HG03097 (cell line): Measurements from ENCODE around the gene CCDC57.
"Not testable (repeated sequence)": the region's sequence is repeated elsewhere in the genome, so short reads cannot be mapped to it uniquely, and the experiment has no call there.

Experiments used
- ATAC-seq: cut with Tn5 transposase; IDR thresholded peaks from one replicate; pipeline ENCODE4 v1.9.1; 2021; ENCODE audit not compliant: unreplicated experiment, low FRiP score

CCDC57 gene, protein sequence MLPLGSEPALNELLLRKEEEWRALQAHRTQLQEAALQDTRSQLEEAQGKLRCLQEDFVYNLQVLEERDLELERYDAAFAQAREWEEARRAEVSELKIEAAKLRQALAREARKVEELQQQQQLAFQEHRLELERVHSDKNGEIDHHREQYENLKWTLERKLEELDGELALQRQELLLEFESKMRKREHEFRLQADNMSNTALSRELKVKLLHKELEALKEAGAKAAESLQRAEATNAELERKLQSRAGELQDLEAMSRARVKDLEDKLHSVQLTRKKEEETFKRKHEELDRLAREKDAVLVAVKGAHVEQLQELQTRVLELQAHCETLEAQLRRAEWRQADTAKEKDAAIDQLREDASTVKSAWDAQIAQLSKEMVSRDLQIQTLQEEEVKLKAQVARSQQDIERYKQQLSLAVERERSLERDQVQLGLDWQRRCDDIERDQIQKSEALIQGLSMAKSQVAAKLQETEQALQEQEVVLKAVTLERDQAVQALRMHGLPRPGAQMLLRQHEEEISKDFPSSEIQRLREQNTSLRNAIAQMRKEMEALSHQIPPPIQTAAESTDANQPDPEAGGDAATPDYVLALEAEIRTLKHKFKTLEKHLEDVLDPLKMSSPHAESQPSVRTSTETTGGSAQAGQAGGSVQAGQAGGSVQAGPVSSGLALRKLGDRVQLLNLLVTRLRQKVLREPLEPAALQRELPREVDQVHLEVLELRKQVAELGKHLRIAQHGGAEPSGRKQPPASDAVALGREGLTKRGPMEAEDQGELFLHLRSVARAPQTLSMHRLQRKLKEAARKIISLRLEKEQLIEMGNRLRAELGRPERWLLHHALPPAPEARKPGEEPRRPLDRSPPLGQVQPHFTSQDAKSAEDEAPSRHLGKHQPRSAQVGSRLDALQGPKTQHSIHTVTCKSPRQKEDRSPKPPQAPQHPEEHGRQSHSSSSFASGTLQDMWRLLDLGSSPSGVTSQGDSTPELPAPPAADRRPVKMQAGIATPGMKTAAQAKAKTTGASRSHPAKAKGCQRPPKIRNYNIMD

DNA sequence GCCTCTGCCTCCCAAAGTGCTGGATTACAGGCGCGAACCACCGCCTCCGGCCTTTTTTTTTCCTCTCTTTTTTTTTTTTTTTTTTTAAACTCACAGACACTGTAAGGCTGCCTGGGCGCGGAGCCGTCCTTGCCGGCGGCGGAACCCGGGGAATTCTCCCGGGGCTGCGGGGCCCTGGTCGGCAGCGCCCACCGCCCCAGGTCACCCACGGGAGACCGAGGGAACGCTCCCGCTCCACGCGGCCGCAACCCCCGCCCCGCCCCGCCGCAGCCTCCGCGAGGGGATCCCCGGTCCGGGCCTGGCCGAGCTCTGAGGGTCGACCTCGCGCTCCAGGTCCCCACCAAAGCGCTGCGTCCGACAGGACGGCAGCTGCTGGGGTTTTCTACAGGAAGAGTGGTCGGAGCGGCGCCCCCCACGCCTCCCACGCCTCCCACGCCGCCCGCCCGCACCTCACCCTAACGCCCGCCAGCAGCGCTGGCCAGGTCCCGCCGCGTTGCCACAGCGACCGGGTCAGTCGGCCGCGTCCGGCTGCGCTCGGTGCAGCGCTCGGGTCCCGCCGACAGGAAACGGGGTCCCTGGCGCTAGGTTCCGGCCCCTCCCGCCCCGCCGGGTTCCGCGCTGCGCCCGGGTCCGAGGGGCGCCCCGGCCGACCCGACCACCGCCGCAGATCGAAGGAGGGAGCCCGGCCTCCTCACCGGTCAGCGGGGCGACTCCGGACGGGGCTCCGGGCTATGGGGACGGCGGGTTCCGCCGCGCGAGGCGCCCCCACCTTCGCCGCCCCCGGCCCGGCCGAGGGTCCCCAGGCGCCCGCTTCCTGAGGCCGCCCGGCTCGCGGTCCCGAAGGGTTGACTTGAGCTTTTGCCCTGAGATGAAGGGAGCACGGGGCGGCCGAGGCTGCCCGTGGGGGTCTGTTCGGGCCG is at the start of gene CCDC57:
Gene CCDC57, minus strand, starts transcription at position 512 of the 920 bp plus-strand sequence. CDS start 10,898 bp downstream, outside the sequence.
- peak; percentile 65 for ATAC-seq

DNA sequence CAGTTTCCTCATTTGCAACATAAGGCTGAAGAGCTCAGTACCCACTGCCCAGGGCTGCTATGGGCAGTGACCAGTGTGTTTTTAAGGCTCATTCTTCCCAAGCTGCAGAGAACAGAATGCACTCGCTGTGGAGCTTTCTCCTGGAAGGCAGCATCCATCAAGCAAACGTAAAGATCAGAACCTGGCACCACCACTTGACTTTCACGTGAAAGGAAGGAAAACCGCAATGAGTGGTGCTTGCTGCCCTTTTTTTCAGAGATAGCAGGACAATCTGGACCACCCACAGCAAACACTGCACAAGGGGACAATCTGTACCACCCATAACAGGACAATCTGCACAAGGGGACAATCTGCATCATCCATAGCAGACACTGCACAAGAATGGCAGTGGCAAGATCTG is 49.7 kb upstream of the CCDC57 start:
- no peak for ATAC-seq

DNA sequence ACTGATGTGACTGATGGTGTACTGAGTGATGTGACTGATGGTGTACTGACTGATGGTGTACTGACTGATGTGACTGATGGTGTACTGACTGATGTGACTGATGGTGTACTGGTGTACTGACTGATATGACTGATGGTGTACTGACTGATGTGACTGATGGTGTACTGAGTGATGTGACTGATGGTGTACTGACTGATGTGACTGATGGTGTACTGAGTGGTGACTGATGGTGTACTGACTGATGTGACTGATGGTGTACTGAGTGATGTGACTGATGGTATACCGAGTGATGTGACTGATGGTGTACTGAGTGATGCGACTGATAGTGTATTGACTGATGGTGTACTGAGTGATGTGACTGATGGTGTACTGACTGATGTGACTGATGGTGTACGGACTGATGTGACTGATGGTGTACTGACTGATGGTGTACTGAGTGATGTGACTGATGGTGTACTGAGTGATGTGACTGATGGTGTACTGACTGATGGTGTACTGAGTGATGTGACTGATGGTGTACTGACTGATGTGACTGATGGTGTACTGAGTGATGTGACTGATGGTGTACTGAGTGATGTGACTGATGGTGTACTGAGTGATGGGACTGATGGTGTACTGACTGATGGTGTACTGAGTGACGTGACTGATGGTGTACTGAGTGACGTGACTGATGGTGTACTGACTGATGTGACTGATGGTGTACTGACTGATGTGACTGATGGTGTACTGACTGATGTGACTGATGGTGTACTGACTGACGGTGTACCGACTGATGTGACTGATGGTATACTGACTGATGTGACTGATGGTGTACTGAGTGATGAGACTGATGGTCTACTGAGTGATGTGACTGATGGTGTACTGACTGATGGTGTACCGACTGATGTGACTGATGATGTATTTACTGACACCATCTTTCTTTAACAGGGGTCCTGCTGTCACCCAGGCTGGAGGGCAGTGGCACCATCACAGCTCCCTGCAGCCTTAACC is 47.6 kb upstream of the CCDC57 start:
- not testable (repeated sequence) for ATAC-seq

GRCh38 chr17:82258555-82258954 is 45.9 kb upstream of the CCDC57 start:
- ATAC-seq = no peak

DNA sequence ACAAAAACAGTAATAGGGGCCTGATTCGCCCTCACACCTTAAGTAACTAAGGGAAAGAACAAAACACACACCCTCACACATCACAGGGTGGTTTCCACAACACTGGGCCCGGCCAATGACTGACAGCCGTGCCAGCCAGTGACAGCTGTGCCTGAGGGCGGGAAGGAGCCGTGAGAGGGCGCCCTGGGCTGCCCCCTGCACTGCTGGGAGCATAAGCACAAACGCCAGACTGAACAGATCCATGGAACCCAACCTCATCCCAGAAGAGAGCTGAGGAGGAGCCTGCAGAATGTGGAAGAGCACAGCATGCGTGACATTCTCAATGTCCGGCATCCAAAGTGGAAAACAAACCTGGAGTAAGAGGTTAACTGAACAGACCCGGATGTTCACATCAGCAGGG is 44.8 kb upstream of the CCDC57 start:
- ATAC-seq = no peak

- ATAC-seq = no peak
These were observed 43.7 kb upstream of the CCDC57 start for GRCh38 chr17:82256242-82256885.

DNA sequence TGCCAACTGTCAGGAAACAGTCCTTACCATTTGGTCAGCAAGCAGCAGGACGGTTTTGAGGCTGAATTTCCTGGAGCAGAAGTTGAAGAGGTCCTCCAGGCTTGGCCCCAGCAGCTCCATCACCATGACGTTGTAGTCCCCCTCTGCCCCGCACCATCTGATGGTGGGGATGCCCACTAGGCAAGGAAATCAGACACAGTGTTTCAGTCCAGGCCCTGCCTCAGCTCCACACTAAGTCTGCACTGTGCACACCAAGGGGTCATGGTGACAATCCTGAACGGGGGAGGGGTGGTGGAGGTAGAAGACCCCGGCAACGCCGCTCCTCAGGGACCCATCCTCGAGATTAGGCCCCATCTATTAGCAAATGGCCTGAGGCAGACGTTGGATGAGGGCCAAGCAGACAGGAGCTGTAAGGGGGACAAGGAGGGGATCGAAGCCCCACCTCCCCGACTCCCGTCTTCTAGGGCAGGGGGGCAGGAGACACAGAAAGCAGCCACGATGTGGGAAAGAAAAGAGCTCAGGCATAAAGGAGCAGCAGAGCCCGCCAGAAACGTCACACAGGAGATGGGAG is 42.8 kb upstream of the CCDC57 start:
- ATAC-seq = no peak

GRCh38 chr17:82254746-82255145 is 42.1 kb upstream of the CCDC57 start:
- ATAC-seq = not testable (repeated sequence)

DNA sequence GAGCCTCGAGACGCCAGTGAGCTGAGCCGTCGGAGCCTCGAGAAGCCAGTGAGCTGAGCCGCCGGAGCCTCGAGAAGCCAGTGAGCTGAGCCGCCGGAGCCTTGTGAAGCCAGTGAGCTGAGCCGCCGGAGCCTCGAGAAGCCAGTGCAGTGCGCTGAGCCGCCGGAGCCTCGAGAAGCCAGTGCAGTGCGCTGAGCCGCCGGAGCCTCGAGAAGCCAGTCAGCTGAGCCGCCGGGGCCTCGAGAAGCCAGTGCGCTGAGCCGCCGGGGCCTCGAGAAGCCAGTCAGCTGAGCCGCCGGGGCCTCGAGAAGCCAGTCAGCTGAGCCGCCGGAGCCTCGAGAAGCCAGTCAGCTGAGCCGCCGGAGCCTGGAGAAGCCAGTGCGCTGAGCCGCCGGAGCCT is 41.5 kb upstream of the CCDC57 start:
- not testable (repeated sequence) for ATAC-seq

DNA sequence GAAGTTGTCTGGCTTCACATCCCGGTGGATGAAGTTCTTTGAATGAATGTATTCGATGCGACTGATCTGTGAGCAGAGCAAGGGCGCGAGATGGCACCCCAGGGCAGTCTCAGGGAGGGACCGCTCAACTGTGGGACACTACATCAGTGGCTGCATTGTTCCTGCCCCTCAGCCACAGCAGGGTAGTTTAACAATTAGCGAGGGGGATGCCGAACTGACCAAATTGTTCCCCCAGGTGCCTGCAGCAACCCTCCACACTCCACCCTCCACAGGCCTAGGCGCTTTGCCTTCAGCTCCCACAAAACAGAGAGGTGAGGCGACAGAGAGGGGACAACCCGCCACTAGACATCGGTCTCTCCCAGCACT is 40.5 kb upstream of the CCDC57 start:
- ATAC-seq = no peak

GRCh38 chr17:82252511-82253178 is 40.0 kb upstream of the CCDC57 start:
- no peak for ATAC-seq

GRCh38 chr17:82250868-82251500 is 38.3 kb upstream of the CCDC57 start:
- no peak for ATAC-seq

GRCh38 chr17:82249896-82250581 is 37.4 kb upstream of the CCDC57 start:
- no peak for ATAC-seq

DNA sequence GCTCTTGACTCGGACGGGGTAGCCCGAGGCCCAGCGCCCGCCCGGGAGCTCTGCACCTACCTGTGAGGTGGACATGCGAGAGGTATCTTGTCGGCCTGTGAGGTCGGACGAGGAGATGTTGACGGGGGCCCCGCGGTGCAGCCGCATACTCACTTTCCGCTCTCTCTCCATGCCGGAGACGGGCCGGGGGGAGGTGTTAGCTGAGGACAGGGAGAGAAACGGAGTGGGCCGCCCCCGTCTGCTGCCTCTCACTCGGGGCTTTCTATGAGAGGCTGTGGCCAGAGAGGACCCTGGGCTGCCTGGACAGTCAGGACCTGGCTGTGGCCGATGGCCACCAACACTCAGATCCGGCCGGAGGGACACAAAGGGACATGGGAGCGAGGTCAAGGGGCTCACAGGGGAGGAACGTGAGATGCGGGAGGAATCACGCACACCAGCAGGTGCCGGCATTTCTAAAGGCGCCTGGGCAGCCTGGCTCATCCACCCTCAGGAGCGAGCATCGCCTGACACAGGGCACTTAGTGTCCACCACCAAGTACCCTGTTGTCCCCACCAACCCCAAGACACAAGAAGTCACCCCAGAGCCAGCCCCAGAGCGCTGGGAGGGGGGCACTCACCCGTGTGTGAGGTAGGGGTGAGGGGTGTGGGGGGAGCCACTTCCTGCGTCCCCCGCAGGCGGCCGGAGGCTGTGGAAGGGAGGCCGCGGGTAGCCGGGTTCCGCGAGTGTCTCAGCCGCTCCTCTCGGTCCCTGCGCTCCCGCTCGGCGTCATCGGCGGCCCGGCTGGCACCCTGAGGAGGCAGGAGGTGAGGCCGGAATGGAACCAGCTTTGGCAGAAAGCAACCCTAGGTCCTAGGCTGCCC is 36.4 kb upstream of the CCDC57 start:
- ATAC-seq = no peak

- no peak for ATAC-seq
These were observed 35.4 kb upstream of the CCDC57 start for GRCh38 chr17:82247856-82248671.
